ENCODE measurements around the gene MKNK2. TPM values are rescaled to one million over a fixed set of nuclear protein-coding genes. Genes with fewer than 3 reads are reported as not detected.

MKNK2 gene
- total and polyA plus RNA-seq, 2 donors (not counting 1 experiment from before 2014, with no cell fraction given), result 440 to 777 TPM

GRCh38 chr19:2070986-2071673 is 20.1 kb upstream of the MKNK2 start:
- Mint-ChIP-seq H3K4me3 (no peak overlapping the region), H3K9me3 (ENCODE audit: insufficient read depth) (no peaks in the 10 kb centered on the region), H3K27me3 (no peaks in the 10 kb centered on the region), H3K27ac (peak overlapping the region; percentile 69), H3K4me1 (peaks cover 58% of the 10 kb centered on the region)
- H2AFZ ChIP-seq (ENCODE audit: insufficient read depth, low read depth, low read length, poor library complexity, severe bottlenecking), result no peak overlapping the region
- no peaks in the 10 kb centered on the region for H3K27me3 ChIP-seq (replicated peaks in 1 of 4; ENCODE audit: control extremely low read depth in 1 of 4, control insufficient read depth in 3 of 4, insufficient read depth in 4 of 4, low read length in 3 of 4)
- peaks cover 30% of the 10 kb centered on the region for H4K20me1 ChIP-seq (ENCODE audit: control insufficient read depth, insufficient read depth, low read length, poor library complexity, severe bottlenecking)
- DNase-seq (no peak), ATAC-seq (ENCODE audit: low read depth) (no peak)
- peaks cover 33 to 59% of the 10 kb centered on the region in 2 donors for H3K4me1 ChIP-seq (ENCODE audit: control insufficient read depth in 2 of 2, insufficient read depth in 2 of 2, low read length in 2 of 2)
- H3K9me3 ChIP-seq (ENCODE audit: control extremely low read depth in 1 of 3, control insufficient read depth in 2 of 3, insufficient read depth in 1 of 3, low read length in 2 of 3), result no peaks in the 10 kb centered on the region
- H3K9ac ChIP-seq (ENCODE audit: low read length), result no peak overlapping the region
- ChIA-PET POLR2A (interaction anchor here (1.0 to 4.9 kb wide), 4 partner anchors 14 to 29 kb away, joined by 9 to 24 read pairs (median 15); no protein-coding TSS in a partner anchor), CTCF (interaction anchor here (0.9 to 10.5 kb wide), 4 partner anchors 8 to 141 kb away, joined by 3 to 96 read pairs (median 4); partner anchors contain the start of gene MOB3A)
- H3K4me2 ChIP-seq (replicated peaks; ENCODE audit: low read depth, low read length, poor library complexity, severe bottlenecking), result no peak overlapping the region
- peak overlapping the region in 1 of 2 donors; percentile 21 for H3K27ac ChIP-seq (ENCODE audit: low read length in 2 of 2)
- no peak overlapping the region for H3K4me3 ChIP-seq (ENCODE audit: control extremely low read depth in 1 of 5, extremely low read depth in 1 of 5, insufficient read depth in 1 of 5, low read depth in 2 of 5, low read length in 4 of 5)
- intact Hi-C loops (cut with micrococcal nuclease), result no loop called here
- peaks cover 62% of the 10 kb centered on the region for H3K79me2 ChIP-seq (ENCODE audit: control insufficient read depth, insufficient read depth, low read length)
- H3K36me3 ChIP-seq (replicated peaks in 1 of 2; ENCODE audit: control extremely low read depth in 1 of 2, control insufficient read depth in 1 of 2, extremely low read depth in 1 of 2, insufficient read depth in 2 of 2, low read length in 1 of 2), result peaks cover 0 to 44% of the 10 kb centered on the region in 2 experiments
- TF ChIP-seq EZH2 (IDR thresholded peaks at IDR 0.05; ENCODE audit: borderline replicate concordance, insufficient read depth, low read depth, low read length, poor library complexity, severe bottlenecking) (no peak), CTCF (IDR thresholded peaks at IDR 0.05) (no peak)
- 95% methylated on average over 17 of the region's 19 CpGs for WGBS (ENCODE audit: insufficient coverage)

GRCh38 chr19:2070436-2070827 is 19.4 kb upstream of the MKNK2 start:
- Mint-ChIP-seq H3K9me3 (ENCODE audit: insufficient read depth) (no peaks in the 10 kb centered on the region), H3K27me3 (no peaks in the 10 kb centered on the region), H3K4me3 (no peak overlapping the region), H3K27ac (peak overlapping the region; percentile 10), H3K4me1 (peaks cover 54% of the 10 kb centered on the region)
- peaks cover 23% of the 10 kb centered on the region for H4K20me1 ChIP-seq (ENCODE audit: control insufficient read depth, insufficient read depth, low read length, poor library complexity, severe bottlenecking)
- ATAC-seq (ENCODE audit: low read depth), result no peak
- TF ChIP-seq EZH2 (IDR thresholded peaks at IDR 0.05; ENCODE audit: borderline replicate concordance, insufficient read depth, low read depth, low read length, poor library complexity, severe bottlenecking) (no peak), CTCF (IDR thresholded peaks at IDR 0.05) (no peak)
- H3K9ac ChIP-seq (ENCODE audit: low read length), result no peak overlapping the region
- no peaks in the 10 kb centered on the region for H3K27me3 ChIP-seq (replicated peaks in 1 of 4; ENCODE audit: control extremely low read depth in 1 of 4, control insufficient read depth in 3 of 4, insufficient read depth in 4 of 4, low read length in 3 of 4)
- H3K27ac ChIP-seq (ENCODE audit: low read length in 2 of 2), result peak overlapping the region in 1 of 2 donors; percentile 64
- H3K4me2 ChIP-seq (replicated peaks; ENCODE audit: low read depth, low read length, poor library complexity, severe bottlenecking), result no peak overlapping the region
- H3K4me3 ChIP-seq (ENCODE audit: control extremely low read depth in 1 of 5, extremely low read depth in 1 of 5, insufficient read depth in 1 of 5, low read depth in 2 of 5, low read length in 4 of 5), result no peak overlapping the region
- H3K36me3 ChIP-seq (replicated peaks in 1 of 2; ENCODE audit: control extremely low read depth in 1 of 2, control insufficient read depth in 1 of 2, extremely low read depth in 1 of 2, insufficient read depth in 2 of 2, low read length in 1 of 2), result peaks cover 0 to 37% of the 10 kb centered on the region in 2 experiments
- no peak overlapping the region for H2AFZ ChIP-seq (ENCODE audit: insufficient read depth, low read depth, low read length, poor library complexity, severe bottlenecking)
- peaks cover 30 to 57% of the 10 kb centered on the region in 2 donors for H3K4me1 ChIP-seq (ENCODE audit: control insufficient read depth in 2 of 2, insufficient read depth in 2 of 2, low read length in 2 of 2)
- no peaks in the 10 kb centered on the region for H3K9me3 ChIP-seq (ENCODE audit: control extremely low read depth in 1 of 3, control insufficient read depth in 2 of 3, insufficient read depth in 1 of 3, low read length in 2 of 3)
- ChIA-PET CTCF (interaction anchor here (0.6 to 10.5 kb wide), 12 partner anchors 8 to 140 kb away, joined by 3 to 96 read pairs (median 5); partner anchors contain the start of gene MOB3A), POLR2A (interaction anchor here (0.9 to 4.9 kb wide), 10 partner anchors 10 to 28 kb away, joined by 3 to 24 read pairs (median 4); no protein-coding TSS in a partner anchor)
- peaks cover 55% of the 10 kb centered on the region for H3K79me2 ChIP-seq (ENCODE audit: control insufficient read depth, insufficient read depth, low read length)
- DNase-seq, result no peak
- 97% methylated on average over 7 of the region's 10 CpGs for WGBS (ENCODE audit: insufficient coverage)
- intact Hi-C loops (cut with micrococcal nuclease), result no loop called here

Data from B cell (primary cell).